ENCODE measurements around the gene B3GNT2.
"Not testable (repeated sequence)": the region's sequence is repeated elsewhere in the genome, so short reads cannot be mapped to it uniquely, and the experiment has no call there.

The B3GNT2 gene

DNA sequence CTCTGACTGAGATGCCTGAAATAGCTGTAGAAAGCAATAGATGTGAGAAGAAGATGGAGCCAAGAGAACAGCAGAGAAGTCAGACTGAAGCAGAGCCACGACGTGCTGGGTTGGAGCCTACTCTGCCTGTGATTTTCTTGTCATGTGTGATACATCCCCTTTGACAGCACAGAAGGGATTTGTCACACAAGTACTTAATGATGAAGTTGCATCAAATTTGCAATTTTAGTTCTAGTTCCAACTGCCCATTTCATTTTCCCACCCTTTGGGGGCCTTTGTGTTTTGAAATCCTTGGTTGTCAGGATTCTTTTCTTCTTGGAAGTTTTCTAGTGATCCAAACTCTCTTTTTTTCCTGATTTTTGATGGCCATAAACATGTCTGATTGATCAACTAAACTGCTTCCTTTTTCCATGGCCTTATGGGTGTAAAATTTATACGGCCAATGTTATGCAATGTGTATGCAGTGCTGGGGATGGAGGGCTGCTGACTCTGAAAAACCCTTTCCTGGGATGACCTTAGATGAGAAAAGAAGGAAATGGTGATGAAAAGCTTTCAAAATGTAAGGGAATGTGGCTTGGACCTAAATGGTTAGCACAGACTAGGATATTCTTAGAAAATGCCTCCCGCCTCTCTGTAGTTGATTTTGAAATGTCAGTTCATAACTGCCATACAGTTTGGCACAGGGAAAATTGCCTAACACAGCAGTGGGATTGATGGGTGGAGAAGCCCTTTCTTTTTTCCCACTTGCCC is 9.6 kb upstream of the B3GNT2 start:
- no peak for DNase-seq

DNA sequence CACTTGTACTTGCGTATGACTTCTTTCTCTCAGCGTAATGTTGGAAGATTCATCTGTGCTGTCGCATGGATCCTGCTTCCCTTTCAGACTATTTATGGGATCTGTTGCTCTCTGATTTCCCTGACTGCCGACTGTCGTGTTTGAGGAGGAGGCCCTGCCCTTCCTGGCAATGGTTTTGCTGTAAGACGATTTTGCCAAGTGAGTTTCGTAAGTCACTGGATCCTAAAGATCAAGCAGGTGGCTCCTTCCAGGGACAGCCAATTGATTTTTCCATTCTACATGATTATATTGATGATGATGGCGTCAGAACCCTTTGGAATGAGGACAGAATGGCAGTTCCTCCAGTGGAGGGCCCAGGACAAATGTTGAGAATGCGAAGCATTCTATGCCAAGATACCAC is 8.7 kb upstream of the B3GNT2 start:
- DNase-seq = no peak

DNA sequence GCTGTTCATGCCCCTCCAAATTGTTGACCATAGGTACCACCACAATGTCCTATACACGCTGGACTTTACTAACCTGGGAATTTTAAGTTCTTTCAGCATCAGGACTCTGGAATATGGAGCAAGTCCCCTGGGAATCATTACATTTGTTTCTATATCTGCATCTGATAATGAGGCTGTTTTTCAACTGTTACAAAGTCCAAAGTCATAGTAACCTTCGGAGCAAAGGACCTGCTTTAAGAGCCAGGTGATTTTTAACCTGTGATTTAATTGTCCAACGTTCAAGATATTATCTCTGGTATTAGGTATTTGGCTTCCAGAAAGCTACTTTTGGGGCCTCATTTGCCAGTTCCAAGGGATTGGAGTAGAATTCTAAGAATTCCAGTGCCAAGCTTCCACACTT is 7.5 kb upstream of the B3GNT2 start:
- DNase-seq = no peak

DNA sequence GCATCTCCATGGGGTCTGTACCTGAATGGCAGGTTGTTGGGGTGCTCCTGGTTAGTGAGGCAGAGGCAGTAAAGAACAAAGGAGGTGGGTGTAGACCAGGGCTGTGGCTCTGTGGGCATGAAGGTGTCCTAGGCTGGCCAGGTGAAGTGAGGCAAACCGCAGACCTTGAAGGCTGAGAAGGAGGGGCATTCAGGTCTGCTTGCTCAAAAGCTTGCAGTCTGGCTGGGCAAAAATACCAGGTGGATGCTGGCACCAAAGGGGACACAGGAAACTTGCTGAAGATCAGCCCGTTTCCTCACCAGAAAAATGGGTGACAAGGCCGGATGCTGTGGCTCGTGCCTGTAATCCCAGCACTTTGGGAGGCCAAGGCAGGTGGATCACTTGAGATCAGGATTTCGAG is 6.7 kb upstream of the B3GNT2 start:
- no peak for DNase-seq

DNA sequence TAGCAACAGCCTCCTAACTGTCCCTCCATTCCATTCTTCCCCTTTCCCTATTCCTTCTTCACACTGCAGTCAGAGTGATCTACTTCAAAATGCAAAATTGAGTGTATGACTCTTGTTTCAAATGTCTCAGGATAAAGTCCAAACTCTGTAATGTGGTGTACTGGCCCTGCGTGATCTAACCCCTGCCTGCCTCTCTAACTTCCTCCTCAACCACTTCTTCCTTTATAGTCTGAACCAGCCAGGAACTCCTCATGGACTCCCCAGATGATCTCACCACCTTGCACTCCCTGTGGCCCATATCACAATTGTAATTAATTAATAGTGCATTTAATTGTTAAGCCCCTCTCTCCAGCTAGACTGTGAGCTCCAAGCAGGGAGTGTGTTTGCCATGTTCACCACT is 3.1 kb upstream of the B3GNT2 start:
- no peak for DNase-seq

DNA sequence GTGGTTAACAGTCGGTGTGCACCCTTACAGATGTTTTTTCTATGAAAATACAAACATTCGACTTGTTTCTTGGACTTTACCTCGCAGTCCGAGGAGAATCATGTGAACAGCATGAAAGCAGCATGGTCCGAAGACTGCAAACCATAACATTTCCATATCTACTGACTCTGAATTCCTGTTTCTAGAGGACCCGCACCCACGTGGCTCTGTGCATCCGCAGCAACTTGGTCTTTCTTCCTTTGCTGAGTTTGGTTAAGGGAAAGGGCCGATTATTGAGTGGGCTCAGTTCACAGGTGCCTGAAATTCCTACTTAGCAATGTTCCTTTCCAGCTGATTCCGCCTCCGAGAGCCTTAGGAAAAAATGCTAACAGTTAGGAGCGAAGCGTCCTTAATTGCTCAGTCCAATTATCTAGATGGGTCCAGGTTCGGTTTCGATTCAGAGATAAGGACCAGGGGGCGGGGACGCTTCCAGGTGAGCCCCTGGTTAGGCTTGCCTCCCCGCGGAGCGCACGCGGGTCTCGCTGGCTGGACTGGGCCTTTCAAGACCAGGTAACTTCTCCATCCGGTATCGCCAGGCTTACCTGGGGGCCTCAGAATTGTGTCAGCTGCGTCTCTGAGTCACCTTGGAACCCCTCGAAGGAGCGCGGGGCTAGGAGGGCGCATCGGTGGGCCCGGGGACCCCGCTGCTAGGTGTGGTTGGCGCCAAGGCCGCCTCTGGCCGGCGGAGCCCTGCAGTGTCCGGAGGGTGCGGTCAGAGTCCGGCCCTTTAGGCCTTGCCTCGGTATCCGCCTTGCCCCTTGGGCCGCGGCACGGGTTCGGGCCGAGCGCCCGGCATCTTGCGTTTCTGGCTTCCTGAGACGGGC is 1.1 kb upstream of the B3GNT2 start:
- no peak for DNase-seq

DNA sequence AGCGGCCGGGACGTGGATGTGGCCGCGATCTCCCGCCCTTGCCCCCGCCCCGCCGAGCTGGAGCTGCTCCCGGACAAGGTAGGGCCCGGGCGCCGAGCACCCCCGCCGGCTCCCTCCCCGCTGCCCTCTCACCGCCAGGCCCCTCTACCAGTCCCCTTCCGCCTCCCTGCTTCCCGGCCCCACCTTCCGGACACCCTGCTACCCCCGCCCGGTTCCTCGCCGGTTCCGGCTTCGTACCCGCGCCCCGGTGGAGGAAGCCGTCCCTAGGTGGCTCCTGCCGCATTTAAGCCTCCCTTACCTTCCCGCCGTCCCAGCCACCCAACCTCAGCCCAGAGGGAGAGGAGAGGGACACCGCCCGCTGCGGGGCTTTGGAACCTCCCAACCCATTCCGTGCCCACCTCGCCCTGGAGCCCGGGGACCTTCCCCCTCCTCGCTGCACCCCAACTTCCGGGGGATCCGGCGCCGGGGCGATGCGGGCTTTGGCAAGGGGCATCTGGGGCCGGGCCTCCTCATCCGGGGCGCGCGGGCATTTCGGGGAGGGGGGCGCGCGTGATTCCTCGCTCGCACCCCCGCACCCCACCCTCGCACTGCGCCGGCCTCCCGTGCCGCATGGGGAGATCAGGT is 475 bp downstream of the B3GNT2 start:
- DNase-seq = no peak

DNA sequence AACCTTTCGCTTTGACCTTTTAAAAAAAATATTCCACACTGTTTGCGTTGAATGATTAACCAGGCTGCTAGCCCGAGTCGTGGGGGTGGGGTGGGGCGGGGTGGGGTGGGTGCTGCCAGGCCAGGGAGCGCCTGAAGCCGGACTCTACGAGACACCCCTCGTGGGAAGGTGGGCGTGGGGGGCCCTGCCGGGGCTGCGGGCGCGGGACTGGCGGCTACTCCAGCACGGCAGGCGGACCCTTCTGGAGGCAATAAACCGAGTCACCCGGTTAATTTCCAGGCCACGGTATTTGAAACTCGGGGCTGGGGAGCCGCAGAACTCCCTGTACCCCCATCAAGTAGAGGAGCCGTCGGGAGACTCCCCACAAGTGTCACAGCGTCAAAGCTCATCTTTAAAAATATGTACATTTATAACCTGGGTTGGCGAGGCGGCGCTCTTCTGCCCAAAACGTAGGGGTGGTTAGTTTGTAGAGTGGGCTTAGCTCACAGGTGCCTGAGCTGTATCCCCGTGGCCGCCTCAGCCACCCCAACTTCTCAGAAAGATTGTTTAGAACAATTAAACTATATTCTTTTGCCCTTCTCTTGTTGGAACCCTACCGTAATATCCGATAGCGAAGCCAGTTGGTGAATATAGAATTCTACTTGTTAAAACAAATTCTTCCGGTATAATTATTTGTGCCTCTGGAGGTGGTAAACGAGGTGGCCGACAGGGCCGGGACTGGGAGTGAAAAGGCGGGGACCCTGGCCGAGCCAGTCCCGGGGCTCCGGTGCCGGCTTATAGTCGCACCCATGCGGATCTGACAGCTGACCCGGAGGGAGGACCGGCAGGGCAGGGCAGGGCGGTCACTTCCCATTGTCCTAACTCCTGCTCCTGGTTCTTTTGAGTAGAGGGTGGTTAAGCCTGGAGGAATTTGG is 1.4 kb downstream of the B3GNT2 start:
- peak; percentile 39 for DNase-seq

DNA sequence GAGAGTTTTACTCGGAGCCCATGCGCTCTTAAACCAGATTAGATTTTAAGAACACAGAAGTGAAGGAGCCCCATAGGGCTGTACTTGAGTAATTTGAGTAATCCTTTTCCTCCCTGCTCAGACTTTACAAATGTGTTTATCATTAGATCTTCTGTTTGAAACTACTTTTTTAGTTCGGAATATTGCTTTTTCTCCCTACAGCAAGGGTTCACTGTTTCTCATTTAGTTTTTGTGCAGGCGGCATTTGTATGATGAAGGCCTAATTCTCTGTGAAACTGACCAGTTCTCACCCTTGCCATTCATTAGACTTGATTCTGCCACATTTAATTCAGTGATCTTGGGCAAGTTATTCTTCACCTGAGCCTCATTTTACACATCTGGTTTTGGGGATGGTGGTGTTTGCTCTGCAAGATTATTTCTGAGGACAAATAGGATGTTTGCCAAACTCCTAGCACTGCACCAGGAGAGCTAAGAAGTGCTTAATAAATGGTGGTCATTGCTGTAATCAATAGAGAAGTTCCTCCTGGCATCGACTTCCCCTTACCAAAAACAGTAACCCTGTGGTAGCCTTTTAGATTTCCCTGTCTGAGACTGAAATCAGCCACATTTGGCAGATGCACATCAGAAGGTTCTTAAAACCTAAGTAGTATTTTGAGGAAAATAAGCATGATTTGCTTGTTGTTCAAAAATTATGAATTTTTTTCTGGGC is 2.2 kb downstream of the B3GNT2 start:
- no peak for DNase-seq

DNA sequence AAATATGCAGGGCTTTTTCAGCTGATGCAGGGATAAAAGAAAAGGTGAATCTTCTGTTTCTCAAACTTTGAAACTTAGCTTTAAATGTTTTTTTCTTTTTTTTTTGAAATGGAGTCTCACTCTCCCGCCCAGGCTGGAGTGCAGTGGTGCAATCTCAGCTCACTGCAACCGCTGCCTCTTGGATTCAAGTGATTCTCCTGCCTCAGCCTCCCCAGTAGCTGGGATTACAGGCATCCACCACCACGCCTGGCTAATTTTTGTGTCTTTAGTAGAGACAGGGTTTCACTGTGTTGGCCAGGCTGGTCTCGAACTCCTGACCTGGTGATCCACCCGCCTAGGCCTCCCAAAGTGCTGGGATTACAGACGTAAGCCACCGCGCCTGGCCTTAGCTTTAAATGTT is 2.9 kb downstream of the B3GNT2 start:
- not testable (repeated sequence) for DNase-seq

DNA sequence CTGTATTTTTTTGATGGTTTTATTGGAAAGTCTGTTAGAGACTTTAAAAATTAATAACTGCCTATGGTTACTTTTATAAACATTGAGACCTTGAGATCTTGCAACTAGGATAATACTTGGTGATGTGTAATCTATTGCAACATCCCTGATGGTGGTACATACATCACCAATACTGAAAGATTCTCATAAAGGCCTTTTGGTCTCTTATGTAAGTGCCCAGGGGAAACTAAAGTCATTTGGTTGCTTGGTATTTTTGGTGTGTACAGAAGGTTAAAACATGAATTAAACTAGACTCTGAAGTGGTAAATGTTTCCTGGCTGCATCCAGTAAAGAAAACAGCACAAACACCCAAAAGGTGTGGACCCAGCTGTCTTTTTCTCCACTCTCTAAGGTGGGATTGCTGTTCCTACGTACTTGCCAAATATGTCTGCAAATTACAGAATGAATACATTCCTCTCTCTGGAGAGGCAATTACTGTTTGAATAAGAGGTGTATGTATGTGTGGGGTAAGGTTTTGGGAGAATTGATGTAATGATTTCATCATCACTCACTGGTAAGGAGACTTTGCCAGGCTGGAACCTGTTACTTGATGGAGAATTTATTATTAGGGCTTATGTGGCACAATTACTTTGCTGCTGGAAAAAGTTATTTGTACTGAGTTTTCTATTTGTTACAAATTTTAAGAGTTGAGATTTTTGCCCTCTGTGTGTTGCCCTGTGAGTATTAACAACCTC is 3.6 kb downstream of the B3GNT2 start:
- DNase-seq = no peak

DNA sequence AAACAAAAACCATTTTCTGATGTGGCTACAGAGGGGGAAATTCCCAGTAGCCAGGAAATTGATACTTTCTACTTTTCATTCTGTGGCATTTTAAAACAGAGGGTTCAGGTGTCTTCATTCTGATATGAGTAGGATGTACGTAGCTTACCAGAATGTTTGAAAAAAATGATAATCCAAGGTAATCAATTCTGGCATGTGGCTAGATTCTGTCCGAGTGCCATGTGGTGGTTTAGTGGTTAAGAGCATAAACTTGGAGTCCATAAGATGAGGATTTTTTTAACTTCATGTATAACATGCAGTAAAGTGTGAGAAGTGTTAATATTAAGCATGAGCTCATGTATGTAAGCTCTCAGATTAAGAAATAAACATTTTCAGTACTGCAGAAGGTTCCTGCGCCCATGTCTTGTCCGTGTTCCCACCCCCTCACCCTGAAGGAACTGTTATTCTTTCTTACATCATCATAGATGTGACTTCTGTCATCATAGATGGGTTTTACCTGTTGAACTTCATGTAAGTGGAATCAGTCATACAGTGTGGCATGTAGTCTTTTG is 4.5 kb downstream of the B3GNT2 start:
- DNase-seq = no peak

DNA sequence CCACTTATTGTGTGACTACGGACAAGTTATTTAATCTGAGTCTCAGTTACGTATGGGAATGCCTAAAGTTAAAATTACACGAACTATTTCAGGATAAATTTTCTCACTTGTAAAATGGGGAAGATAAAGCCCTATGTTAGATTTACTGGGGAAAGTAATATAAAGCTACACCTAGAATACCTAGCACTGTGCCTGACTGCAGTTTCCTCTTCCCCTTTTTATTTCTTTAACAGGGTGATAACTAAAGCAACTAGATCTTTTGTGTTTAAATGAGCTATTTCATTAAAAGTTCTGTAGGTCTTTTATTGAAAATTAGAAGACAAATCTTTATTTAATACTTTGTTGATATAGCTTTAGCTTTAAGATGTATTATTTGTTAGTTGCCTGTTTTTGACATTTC is 5.0 kb downstream of the B3GNT2 start:
- DNase-seq = no peak

DNA sequence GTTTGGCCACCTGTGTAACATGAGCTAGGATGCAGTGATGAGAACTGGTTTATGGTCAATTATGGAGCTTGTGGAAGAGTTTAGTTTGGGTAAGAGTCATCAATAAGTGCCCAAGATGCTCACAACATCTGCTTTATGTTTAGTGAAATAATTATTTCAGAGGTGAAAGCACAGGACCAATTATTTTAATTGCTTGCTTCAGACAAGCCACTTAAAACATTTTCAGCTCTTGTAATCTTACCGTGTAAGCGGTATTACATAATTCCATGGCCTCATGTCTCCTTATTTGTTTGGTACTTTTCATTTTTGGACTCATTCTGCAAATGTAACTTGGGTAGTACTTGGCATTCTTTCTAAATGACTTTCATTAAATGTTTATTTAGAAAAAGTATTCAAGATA is 5.4 kb downstream of the B3GNT2 start:
- peak; percentile 91 for DNase-seq

DNA sequence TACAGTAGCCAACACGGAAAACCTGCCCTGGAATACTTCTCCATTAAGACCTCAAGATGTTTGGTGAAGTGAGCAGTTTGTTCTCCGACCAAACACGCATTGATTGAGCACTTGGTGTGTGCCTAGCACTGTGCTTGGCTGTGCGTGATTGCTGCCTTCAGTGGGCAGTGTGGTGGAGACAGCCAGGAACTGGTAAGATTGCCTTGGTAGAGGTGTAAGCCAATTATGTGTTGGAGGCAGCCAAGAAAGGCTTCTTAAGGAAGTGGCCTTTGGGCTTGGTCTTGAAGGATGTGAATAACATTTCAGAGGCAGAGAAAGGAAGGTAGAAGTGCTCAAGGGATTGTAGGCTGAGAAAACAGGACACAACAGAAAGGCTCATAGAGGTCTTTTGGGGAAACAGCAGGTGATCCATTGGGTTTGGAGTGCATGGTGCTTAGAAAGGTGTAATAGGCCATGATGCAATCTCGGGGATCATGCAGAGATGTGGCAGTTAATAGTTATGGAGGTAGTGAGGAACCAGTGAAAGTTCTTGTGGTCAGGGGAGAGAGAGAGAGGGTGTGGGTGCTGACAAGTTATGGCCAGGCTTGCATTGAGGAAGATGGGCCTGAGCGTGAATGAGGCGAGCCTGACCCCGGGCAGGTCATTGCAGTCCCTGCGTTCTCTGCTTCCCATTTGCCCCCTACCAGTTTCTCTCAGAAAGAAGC is 6.3 kb downstream of the B3GNT2 start:
- no peak for DNase-seq

DNA sequence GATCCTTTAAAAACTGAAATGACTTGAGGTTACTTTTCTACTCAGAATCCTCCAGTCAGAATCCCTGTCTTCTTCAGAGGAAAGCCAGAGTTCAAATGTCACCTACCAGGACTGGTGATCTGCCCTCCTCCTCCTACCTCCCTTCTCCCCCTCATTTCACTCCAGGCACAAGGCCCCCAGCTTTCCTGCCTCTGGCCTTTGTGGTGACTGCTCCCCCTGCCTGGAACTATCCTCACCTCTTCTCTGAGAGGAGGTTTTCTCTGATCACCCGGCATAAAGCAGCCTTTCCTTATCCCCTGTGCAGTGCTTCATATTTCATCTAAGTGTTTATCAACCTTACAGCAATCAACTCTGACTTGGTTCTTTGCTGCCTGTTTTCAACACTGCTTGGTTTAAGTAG is 6.8 kb downstream of the B3GNT2 start:
- DNase-seq = no peak

DNA sequence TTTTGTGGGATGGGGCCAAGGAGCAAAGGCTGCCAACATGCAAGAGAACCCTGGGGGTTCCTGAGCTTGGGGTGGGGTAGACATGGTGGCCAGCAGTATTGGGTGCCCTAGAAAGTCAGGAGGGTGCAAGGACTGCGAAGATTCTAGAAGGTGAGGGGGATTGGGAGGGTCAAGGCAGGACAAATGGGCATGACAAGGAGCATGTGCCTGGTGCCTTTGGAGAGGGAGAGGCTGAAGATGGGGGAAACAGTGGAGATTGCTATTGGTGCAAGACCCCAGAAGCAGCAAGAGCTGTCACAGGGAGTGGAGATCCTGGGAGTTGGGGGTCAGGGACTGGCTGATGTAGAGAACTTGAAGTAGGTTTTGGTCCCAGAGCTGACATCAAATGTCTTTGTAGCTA is 7.5 kb downstream of the B3GNT2 start:
- no peak for DNase-seq

DNA sequence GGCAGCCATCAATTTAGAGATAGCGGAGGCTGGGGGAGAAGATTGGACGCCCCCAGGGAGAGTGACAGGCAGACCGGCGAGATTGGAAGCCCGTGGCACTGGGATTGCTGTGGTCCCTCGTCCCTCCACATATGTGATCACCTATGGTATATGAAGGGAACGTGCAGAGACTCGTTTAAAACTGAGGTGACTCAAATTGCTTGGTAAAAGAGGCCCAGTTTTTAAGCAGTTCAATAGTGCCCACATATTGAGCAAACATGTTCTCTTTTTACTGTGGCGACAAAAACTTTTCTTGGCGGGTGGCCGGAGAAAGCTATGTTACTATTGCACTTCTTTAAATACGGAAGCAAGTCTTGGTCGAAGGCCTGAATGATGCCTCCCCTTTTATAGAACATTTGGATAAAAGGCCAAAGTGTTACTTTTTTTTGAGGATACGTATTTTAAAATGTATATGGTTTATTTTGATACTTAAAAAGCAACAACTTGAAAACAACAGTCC is 9.1 kb downstream of the B3GNT2 start:
- DNase-seq = no peak

DNA sequence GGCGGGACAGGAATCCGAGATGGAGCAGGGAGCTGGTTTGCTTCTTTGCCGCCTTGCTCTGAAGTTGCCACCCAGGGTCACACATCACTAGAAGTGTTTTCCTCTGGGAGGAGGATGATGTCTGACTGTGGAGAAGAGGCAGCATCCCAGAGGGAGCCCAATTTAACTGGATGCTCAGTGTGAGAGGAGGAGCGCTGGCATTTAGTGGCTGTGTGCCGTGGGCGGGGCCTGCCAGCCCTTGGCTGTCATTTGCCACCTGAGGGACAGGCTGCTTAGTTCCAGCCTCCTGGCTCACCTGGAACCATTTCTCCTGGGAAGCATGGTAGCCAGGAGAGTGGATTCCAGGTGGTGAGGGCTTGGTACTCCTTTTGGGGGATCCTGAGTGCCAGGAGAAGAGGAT is 9.6 kb downstream of the B3GNT2 start:
- DNase-seq = no peak

DNA sequence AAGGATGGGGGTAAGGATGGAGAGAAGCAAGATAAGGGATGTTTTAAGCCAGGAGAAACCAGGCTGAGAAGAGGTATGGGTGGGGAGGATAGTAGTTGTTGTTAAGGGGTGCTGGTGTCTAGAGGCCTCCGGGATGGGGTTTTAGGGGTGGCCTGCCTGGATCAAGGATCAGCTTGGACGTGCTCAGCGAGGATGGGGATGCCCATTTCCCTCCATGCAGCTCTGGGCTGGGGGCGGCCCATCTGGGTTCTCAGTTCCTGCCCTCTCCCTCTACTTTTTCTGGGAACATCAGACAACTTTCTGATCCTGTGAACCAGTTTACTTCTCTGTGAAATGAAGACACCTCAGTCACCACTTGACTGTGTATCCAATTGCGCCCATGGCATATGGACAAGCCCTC is 10.1 kb downstream of the B3GNT2 start:
- no peak for DNase-seq
